GM12891 (cell line): ENCODE data around the gene UNC119.

ENCODE experiments used
- POLR2A ChIP-seq: IDR thresholded peaks from 2 replicates; pipeline ENCODE4 v1.6.1; 2011; ENCODE audit warnings: low read depth, low read length, control low read depth
- POLR2AphosphoS5 ChIP-seq: IDR thresholded peaks from 2 replicates; pipeline ENCODE4 v1.6.1; 2011; ENCODE audit warnings: low read depth, low read length, control low read depth
- POU2F2 ChIP-seq: IDR thresholded peaks from 2 replicates; pipeline ENCODE4 v1.6.1; 2011; ENCODE audit warnings: low read depth, mild to moderate bottlenecking, control low read depth, low read length, moderate library complexity
- SPI1 ChIP-seq: IDR thresholded peaks from 2 replicates; pipeline ENCODE4 v1.6.1; 2011; ENCODE audit warnings: low read depth, low read length, control low read depth
- TAF1 ChIP-seq: IDR thresholded peaks from 2 replicates; pipeline ENCODE4 v1.6.1; 2011; ENCODE audit warnings: low read depth, low read length, control low read depth

DNA sequence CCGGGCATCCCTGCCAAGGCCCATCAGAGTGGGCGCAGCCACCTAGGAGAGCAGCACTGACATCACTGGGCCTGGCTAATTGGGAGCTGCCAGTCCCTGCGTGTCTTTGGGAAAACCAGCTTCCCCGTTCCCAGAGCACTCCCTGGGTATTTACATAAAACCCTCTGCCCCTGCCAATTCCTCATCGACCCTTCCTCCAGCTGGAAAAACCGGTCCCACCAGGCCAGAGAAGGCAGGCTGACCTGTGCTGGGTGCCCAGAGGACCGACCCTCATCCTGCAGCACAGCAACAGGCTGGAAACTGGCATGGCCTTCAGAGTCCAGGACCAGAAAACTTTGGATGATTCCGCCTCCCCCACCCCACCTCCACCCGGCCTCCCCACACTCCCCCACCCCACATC, 54.5 kb downstream of the UNC119 start:
- TF ChIP-seq POU2F2, result no peak
- no peak for TF ChIP-seq POLR2A
- no peak for TF ChIP-seq TAF1
- TF ChIP-seq POLR2AphosphoS5, result no peak
- TF ChIP-seq SPI1, result no peak
